NB4 (cell line): ENCODE measurements around the gene ZYG11A.

Experiments used
- CTCF ChIP-seq: IDR thresholded peaks from one replicate; pipeline ENCODE4 v1.5.1; 2012; ENCODE audit warnings: low read depth, low read length
- MAX ChIP-seq: IDR thresholded peaks from 2 replicates; pipeline ENCODE4 v1.6.1; 2011; ENCODE audit warnings: low read depth, low read length
- MYC ChIP-seq: IDR thresholded peaks from 2 replicates; pipeline ENCODE4 v1.6.1; 2011; ENCODE audit warnings: low read depth, low read length
- POLR2A ChIP-seq: IDR thresholded peaks from 2 replicates; pipeline ENCODE4 v1.6.1; 2011; ENCODE audit warnings: mild to moderate bottlenecking; ENCODE audit not compliant: insufficient read length; ENCODE audit errors: extremely low read depth

GRCh38 chr1:52825868-52826267 lies 16.7 kb upstream of the ZYG11A start:
- TF ChIP-seq CTCF (no peak), POLR2A (no peak), MYC (no peak), MAX (no peak)
